Measurements from ENCODE around the gene PRIMA1.

Gene PRIMA1

DNA sequence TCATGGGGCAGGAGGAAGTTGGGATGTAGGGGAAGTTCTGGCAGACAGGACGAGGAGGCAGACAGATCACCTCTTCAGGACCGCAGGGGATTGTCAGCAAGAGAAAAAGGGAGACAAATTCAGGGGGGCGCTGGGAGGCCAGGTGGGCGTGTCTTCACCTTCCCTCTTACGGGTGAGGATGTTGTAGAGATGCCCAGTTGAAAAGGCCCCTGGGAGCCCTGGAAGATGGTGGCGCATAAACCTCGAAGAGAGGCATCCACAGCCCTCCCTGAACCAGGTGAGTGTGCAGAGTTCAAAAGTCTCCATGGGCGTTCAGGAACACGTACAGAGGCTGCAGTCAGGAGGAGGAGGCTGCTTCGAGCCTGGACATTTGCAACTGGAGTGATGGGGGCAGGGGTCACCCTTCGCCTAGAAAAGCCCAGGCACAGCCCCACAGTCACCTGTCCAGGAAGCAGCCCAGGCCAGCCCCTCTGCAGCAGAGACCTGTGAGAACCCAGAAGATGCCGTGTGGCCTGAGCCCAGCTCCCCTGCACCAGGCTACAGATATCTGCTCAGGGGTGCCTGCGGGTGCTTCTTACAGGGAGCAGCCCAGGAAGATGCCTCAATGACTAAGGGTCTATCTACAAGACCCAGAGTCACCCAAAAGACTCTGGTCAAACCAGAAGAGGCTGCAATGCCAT, 74.4 kb downstream of the PRIMA1 start:
- FAIRE-seq (no peak), DNase-seq (ENCODE audit: low spot score) (no peak)

DNA sequence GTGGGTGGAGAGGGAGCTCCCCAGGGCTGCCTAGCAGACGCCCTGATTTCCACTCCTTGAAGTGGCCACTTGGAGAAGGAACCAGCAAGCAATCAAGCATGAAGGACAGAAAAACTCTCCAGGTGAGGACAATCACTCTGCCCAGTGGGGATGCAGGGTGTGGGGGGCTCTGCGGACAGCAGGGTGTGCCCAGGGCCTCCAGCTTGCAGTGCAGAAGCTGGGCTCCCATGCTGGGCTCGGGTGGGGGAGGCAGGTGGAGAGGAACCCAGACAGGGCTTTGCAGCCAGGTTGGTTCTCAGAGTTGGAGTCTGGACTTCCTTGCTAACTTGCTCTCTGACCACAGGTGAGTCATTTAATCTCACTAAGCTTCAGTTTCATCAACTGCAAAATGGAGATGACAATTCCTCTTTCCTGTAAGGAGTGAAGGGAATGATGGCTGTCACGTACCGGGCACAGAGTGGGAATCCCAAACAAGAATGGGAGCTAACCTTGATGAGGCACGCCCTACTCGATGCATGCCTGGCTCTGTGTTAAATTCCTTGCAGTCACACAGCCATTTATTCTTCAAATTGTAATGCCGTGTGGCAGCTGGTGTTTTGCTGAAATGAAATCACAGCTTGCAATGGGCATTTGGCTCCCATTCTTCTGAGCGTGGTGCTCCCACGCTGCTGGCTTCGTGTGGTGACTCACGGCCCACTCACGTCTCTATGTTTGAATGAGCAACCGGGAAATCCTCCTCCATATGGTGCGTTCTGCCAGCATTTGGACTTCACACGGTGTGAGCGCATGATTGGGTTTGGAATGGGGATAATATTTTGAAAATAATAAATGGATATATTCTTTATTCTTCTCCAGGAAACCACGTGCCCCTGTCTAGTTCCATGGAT, 75.2 kb downstream of the PRIMA1 start:
- no peak for FAIRE-seq
- DNase-seq (ENCODE audit: low spot score), result no peak

DNA sequence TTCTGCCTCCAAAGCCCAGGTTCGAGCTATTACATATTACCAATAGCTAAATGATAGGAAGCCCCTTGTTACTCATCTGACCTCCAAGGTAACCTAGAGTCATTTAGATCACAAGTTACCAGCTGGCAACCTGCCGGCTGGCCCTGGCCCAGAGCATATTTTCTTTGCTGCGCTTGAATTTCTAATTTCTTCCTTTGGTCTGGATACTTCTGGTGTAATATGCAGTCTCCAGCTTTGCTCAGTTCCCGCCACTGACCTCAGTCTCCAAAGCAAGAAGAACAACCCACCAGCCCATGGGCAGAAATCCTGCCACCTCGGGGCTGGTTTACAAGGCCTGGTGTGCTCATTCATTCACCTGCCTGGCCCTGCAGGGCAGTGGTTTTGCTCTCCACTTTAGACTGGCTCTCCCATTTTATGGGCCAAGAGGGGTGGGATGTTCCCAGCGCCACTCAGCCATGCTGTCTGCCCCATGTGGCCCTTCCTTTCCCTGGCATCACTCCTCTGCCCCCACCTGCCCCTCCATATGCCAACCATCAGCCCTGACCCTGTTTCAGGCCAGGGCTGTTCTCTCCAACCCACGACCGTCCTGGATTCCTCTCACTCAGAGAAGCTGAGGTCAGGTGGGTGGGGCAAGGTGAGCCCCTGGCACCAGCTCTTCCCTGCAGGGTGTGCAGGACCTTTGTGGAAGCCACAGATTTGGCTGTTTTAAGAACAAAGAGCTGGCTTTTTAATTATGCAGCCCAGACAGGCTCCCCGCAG, 76.0 kb downstream of the PRIMA1 start:
- no peak for FAIRE-seq
- DNase-seq (ENCODE audit: low spot score), result no peak

DNA sequence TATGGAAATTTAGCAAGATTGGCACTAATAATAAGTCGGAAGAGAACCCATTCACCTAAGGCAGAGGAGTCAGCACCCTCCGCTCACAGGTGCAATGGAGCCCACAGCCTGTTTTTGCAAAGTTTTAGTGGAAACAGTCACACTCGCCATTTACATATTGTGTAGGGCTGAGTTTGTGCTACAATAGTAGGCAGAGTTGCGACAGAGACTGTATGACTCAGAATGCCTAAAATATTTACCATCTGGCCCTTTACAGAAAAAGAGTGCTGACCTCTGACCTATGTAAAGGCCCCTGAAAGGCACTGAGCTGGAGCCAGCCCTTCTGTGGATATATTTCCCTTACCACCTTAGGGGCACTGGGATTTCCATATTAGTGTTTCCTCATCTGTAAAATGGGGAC, 79.0 kb downstream of the PRIMA1 start:
- DNase-seq (ENCODE audit: low spot score), result no peak
- no peak for FAIRE-seq

DNA sequence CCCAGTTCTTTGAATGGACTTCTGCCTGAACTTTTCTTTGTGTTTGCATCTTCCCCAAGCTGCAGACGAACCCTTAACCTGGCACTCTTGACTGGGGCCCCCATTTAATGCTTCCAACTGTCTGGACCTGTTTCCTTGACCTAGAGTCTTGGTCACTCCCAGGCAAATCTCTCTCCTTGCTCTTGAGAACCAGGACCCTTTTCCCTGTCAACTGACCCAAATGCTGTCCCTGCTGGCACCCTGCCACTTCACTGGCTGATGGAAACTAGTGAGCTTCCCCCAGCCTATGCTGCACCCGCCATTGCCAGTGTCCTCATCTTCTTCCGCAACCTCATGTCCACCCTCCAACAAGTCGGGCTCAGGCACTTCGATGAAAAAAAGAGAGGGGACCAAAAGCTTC, 79.5 kb downstream of the PRIMA1 start:
- no peak for FAIRE-seq
- no peak for DNase-seq (ENCODE audit: low spot score)

DNA sequence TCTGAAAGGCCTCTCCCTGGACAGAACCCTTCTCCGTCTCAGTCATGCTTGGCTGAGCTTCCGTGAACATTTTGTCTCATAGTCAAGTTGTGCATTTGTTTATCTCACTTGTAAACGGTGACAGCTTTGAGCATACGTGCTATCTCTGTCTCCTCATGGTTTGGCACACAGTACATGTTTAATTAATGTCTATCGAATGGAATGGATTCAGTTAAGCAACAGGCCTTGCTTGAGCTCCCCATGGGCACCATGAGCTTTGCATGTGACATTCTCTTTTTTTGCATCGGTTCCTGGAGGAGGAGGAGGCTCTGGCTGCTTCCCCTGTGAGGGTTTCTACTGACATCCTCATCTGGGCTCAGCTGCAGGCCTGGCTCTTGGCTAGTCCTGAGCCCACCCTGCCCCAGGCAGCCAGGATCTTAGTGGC, 80.0 kb downstream of the PRIMA1 start:
- no peak for FAIRE-seq
- DNase-seq (ENCODE audit: low spot score), result no peak

DNA sequence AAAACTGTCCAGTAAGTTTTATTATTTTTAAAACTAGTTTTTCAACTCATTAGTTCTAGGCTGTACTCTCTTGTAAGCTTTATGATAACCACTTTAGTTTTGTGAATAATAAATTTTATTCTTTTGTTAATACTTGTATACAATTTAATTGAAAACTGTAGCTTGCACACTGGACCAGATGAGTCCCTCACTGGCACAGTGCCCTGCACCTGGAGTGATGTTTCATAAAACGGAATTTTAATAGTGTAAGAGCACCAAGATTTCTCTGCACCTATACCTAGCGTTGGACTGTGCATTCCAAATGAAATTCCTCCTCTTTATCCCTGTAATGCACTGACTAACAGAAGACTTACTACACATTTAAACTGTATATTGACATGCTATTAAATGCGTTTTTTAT, 80.8 kb downstream of the PRIMA1 start:
- FAIRE-seq (no peak), DNase-seq (ENCODE audit: low spot score) (no peak)

DNA sequence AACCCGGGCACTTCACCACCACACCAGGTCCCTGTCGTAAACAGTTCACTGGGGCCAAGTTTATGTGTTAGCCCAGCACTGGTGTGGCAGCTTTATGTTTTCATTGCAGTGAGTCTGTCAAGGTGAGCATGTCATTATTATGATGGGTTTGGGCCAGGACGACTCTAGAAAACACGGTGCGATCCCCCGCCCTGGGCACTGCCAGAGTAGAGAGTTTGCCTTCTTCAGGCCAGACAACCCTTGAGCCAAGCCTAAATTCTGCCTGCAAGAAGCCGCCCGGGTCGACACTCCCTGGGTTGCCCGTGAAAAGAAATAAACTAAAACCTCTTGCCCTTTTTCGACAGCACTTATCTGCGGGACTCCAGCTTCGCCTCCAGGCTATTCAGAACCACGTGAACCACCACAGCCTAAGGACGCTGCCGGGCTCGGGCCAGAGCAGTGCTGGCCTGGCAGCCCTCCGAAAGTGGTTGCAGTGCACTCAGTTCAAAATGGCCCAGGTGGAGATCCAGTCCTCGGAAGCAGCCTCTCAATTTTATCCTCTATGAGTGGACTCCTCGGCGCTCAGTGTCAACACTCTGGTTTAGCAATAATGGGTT, 81.8 kb downstream of the PRIMA1 start:
- FAIRE-seq, result no peak
- DNase-seq (ENCODE audit: low spot score), result no peak

DNA sequence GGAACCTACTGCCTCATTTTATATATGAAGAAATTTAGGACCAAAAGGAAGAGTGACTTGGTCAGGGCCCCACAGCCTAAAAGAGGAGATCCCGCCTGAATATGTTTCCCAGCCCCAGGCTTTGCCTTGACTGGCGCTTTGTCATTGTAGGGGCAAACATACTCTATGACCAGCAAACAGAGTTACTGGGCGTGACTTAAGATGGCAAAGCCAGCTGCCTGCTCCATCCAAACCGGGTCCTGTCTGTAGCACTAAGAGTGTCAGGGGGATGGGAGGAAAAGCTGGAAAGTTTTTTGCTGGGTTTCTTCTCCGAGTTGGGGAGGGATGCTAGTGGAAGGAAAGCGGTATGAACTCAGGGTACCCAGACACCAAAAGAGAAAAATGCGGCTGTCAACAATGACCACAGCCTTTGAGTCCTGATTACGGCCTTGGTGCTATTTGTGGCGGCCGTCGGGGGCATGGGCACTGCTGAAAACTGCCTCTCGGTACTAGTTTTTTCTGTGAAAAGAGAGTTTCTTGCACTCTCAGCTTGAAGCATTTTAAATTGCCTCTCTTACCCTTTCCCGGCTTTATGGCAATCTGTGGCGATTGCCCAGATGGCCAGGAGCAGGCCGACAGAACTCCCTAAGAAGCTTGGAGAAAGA, 82.7 kb downstream of the PRIMA1 start:
- FAIRE-seq (no peak), DNase-seq (ENCODE audit: low spot score) (no peak)

DNA sequence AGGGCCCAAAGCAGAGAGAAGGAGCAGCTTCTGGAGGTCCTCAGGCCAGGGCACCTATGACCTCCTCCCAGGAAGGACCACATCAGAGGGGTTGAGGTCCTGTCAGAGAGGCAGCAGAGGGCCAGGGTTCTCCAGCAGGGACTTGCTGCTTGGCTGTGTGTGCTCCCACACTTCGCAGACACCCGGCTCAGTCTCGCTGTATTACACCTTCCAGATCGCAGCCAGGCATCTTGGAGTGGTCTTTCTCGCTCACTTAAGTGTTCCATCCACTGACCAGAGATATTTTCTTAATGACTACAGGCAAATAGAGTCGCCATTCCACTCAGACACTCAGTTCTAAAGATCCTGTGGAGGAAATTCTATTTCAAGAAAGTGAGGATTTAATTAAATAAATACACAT, 84.3 kb downstream of the PRIMA1 start:
- FAIRE-seq (no peak), DNase-seq (ENCODE audit: low spot score) (no peak)

DNA sequence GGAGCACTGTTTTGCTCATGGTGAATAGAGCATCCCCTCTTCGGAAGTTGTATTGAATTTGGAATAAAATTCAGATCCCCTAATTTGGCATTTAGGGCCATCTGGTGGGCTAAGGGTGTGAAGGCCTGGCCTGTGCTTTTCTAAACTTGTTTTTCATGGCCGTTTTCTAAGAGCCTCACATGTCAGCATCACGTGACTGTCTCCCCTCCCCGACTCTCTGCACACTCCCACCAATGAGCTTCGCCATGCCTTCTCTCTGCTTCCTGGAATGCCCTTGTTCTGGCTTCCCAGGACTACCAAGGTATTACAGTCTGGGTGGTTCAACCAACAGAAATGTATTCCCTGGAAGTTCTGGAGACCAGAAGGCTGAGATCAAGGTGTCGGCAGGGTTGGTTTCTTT, 85.3 kb downstream of the PRIMA1 start:
- FAIRE-seq, result no peak
- no peak for DNase-seq (ENCODE audit: low spot score)

DNA sequence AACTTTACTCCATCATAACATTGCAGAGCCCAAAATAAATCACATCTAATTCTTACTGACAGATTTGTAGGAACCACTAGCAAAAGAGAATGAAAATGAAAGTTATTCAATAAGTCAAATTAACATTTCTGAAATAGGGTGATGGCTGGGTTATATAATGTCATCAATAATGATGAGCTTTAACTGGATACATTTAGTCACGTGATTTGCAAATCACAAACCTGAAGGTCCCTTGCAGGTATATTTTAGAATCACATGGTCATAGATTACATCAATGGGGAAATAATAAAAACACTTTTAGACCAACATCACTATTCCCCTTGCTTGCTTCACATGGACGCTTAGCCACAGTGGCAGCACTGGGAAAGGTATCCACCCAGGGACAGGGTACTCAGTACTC, 86.7 kb downstream of the PRIMA1 start:
- FAIRE-seq, result no peak
- no peak for DNase-seq (ENCODE audit: low spot score)

DNA sequence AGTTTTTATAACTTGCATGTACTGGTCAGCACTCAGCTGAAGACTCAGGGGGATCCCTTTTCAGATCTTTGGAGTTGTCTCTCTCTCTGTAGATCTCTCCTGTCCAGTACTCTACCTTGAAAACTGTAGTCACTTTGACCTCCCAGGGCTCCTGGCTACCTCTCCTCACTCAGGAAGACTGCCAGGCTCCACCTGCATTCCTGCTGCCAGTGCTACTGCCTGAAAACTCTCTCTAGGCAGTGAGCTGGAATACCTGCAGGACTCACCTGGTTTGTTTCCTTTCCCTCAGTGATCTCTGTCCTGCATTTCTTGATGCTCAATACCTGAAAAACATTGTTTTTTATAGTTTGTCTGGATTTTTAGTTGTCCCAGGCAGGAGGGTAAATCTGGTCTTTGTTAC, 87.4 kb downstream of the PRIMA1 start:
- DNase-seq (ENCODE audit: low spot score), result no peak

DNA sequence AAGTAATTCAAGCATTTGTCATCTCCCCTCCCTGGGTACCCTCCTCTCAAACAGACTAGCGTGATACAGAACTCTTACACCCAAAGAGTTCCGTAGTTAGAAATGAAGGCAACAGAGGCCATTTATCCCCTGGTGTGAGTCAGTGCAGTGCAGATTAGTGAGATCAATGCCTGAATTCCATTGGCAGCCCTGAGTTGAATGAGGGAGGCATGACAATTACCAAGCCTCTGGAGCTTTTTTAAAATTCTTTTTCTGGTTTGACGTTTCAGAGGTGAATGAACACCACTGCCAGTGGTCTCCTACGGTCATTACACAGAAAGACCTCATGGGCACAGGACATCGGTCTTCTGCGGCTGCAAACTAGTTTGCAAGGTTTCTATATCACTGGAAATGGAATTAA, 94.4 kb downstream of the PRIMA1 start:
- FAIRE-seq, result no peak
- no peak for DNase-seq (ENCODE audit: low spot score)

More for the DNA sequence above, 87.4 kb downstream of the PRIMA1 start:
- FAIRE-seq, result no peak

DNA sequence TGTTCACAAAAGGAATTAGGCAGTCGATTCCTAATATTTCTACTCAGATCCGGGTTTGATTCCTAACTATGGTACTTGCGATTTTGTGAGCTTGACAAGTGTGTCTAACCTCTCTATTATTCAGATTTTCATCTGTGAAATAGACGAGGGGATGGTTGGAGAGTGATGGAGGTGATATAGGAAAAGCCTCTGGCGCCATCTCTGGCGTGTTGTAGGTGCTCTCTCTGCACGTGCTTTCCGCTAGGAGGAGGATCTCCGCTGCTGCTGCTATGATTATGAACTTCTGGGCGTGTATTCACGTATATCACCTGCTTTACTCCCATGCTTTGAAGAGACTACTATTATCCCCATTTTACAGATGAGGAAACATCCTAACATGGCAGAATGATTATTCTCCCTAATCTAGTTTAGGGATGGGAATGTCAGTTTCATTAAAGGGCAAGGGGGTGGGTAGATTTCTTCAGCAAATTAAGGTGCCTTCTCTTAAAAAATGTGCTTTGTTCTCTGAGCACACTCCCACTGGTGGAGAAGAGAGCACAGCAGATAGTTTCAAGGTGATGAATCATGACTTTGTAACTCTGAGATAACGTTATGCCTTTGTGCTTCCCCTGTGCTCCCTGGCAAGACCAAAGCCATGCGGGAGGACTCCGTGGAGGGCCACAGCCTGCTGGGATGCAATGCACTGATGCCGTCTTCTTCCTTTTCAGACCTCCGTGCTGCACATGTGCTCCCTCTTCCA, 97.1 kb downstream of the PRIMA1 start:
- FAIRE-seq, result no peak
- DNase-seq (ENCODE audit: low spot score), result no peak

DNA sequence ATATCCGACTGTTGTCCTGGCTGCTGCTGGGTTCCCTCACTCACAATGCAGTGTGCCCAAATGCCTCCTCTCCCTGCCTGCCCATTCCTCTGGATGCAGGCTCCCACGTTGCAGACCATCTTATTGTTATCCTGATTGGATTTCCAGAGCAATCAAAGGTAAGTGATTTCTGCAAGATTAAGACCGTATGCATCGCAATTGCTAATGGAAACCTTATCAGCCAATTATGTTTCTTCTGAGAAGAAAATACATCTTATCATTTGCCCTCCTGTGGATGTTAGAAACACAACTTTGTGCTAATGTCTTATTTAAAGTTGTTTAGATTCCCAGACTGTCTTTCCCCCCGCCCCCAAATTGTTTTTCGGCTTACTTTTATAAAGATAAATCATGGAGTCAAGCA, 98.1 kb downstream of the PRIMA1 start:
- no peak for FAIRE-seq

DNA sequence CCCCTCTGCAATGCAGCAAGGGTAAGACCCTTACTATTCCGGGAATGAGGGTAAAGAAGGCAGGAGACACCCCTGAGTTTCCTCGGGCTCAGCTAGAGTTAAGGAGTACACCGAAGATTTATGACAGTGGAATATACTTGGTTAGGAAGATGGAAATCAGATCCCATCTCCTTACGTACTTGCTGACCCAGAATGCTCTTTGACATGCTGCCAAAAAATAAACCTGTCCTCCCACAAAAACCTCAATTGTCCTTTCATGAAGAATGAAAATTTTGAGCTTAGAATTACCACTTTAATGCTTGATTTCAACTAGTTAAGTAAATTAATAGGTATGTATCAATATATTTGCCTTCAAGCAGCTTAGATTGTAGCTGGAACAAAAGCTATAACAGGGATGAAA, 99.5 kb downstream of the PRIMA1 start:
- FAIRE-seq (no peak), DNase-seq (ENCODE audit: low spot score) (no peak)

More for the DNA sequence above, 98.1 kb downstream of the PRIMA1 start:
- no peak for DNase-seq (ENCODE audit: low spot score)

DNA sequence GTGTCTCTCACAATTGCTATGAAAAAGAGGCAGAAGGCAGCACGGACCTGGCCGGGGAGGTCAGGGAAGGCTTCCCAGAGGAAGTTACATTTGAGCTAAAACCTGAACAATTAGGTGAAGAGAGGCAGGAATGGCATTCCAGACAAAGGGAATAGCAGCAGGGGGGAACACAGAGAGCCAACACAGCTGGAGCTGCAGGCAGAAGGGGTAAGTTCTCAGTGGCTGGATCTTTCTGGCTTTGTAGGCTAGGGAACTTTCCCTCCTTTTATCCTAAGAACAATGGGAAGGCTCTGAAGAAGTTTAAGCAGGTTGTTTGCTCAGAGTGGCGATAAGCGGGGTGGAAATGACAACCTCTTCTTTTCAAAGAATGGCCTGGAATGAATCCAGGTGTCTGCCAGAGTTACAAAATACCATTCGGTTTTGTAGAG, 100.0 kb downstream of the PRIMA1 start:
- DNase-seq (ENCODE audit: low spot score) (no peak), FAIRE-seq (no peak)

DNA sequence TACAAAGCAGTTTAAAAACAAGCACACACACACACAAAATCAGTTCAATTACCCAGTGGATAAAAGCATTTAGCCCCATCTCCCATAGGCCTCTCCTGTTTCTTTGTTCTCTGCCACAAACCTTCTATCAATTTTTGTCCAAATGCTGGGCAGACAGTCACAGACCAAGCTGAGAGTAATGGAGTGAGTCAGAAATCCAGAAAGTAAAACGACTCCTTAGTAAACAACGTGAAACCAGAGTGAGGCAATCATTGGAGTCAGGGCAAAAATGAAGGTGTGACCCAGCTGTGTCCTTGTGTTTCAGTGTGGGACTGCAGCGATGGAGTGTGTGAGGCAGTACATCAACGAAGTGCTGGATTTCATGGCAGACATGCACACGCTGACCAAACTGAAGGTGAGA, 102.0 kb downstream of the PRIMA1 start:
- FAIRE-seq (no peak), DNase-seq (ENCODE audit: low spot score) (no peak)

DNA sequence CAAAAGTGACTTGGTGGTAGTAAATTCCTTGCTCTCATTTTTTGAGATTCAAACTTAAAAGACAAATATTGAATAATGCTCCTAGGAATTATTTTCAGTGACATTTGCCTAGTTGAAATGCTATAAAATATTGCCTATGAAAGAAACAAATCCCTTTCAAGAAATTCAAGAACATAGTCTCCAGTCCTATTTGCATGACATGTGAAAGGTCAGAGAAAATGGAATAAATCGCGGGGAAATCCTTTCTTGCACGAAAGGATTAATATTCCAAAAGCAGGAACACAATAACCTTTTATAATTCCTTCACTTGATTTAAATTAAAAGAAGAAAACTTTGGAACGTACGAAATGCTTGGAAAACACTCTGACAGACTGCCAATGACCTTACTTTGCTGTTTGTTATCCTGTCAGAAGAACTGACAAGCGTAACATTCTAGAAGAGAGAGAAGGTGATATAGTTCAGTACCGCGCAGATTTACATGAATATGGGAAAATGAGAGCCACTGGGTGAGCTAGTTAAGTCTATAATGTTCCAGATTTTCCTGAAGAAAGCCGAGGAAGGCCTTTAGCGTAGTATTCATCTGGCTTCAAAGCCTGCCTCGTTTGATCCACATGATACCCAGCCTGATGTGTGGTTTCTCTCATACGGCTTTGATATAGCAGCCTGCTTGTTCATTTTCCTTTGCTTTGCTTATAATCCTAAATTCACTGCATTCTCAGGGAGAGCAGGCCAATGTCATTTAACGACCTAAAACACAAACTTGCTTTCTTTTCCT, 103.0 kb downstream of the PRIMA1 start:
- no peak for FAIRE-seq
- no peak for DNase-seq (ENCODE audit: low spot score)
